ENCODE data around the gene FGGY. TPM values are rescaled to one million over a fixed set of nuclear protein-coding genes. Genes with fewer than 3 reads are reported as not detected.

FGGY gene
- total RNA-seq, 2 experiments from 2014 or later = 5.6 to 8.1 TPM

DNA sequence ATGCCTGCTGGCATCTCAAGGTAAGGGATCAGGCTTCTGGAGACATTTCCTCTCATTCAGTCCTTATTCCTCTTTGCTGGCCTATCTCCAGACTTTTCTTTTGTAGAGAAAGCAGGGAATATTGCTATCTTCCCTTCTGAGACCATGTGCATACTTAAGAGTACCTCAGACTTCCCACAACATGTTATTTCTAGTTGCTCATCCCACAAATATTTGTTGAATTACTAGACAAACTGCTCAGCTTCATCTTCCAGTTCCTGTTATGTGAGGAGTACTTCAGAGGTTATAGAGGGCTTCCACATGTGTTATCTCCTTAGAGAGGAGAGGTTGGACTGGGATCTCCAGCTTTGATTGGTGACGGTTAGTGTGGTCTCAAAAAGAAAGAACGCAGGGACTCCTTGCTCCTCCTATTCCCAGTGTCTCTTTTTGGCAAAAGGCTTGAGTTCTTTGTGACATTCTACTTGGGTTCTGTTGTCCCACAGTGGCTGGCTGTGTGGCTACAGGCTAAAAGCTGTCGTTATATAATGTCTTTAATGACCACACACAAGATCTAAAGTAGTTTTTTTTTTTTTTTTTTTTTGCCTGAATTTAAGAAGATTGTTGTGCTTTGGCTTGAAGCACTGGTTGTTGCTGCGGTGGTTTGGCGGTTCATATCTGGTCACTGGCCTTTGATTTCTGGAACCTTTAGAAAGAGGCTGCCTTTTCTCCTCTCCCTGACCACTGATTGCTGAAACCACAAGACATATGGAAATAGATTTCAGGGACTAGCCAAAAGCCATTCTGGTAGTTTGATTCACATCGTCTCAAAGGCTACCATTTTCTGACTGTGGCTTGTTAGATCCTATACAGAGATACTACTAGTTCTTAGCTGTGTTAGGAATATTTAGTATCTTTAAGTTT, 78.7 kb downstream of the FGGY start:
- CTCF ChIA-PET = no interaction called here
- Mint-ChIP-seq H3K9me3 (ENCODE audit: low read depth) (peaks cover 4% of the 10 kb centered on the region), H3K27ac (no peak overlapping the region), H3K4me3 (no peak overlapping the region), H3K27me3 (no peaks in the 10 kb centered on the region), H3K36me3 (ENCODE audit: low read depth) (peaks cover 4% of the 10 kb centered on the region), H3K4me1 (peaks cover 9% of the 10 kb centered on the region)
- DNase-seq (no peak), ATAC-seq (no peak)
- POLR2A ChIA-PET = interaction anchor here (0.6 kb wide), 1 partner anchor 20 kb away, joined by 6 read pairs; no protein-coding TSS in a partner anchor
- intact Hi-C loops (cut with DNase I, micrococcal nuclease) = no loop called here

DNA sequence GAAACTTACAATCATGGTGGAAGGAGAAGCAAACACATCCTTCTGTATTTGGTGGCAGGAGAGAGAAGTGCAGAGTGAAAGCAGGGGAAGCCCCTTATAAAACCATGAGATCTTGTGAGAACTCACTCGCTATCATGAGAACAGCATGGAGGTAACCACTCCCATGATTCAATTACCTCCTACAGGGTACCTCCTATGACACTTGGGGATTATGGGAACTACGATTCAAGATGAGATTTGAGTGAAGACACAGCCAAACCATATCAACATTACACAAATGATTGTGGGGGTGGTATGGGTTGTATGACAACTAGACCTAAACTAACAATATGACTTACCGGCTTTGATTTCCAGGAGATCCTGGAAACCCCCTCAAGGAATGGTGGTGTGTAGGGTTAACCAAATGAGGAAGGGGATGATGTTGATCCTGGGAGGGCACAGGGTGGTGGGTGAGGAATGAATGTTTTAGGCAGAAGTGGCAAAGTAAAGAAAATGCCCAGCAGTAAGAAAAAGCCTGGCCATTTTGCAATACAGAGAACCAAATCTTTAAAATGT, 80.5 kb downstream of the FGGY start:
- intact Hi-C loops (cut with DNase I, micrococcal nuclease) = no loop called here
- ATAC-seq = peak; percentile 63
- H3K4me3 Mint-ChIP-seq = no peak overlapping the region
- peaks cover 4% of the 10 kb centered on the region for H3K36me3 Mint-ChIP-seq (ENCODE audit: low read depth)
- H3K27ac Mint-ChIP-seq = no peak overlapping the region
- POLR2A ChIA-PET = no interaction called here
- H3K27me3 Mint-ChIP-seq = no peaks in the 10 kb centered on the region
- peaks cover 9% of the 10 kb centered on the region for H3K4me1 Mint-ChIP-seq
- no peak for DNase-seq
- H3K9me3 Mint-ChIP-seq (ENCODE audit: low read depth) = peaks cover 4% of the 10 kb centered on the region
- CTCF ChIA-PET = no interaction called here

DNA sequence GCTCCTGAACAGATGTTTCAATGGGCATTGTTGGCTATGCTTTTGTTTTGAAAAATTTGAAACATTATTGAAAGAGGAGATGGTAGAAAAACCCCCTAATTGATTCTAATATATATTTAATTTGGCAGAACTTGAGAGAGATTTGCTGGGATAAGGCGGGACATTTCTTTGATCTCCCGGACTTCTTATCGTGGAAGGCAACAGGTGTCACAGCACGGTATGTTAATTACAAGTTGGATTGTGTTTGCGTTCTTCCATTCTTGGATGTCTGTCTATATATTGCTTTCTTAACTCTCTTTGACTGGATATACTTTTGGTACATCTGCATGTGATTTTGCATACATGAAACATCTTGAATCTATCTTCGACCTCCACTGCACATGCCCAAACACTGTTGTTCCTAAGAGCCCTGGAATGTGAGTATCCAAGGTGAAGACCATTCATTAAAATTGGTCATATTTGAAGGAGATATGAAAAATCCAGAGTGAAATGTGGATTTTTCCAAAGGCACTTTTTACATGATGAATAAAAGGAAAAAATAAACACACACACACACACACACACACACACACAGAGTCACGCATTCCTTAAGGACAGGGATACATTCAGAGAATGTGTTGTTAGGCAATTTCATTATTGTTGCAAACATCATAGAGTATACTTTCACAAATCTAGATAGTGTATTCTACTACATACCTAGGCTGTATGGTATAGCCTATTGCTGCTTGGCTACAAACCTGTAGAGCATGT, 81.9 kb downstream of the FGGY start:
- H3K27ac Mint-ChIP-seq = no peak overlapping the region
- CTCF ChIA-PET = no interaction called here
- ATAC-seq (no peak), DNase-seq (no peak)
- H3K36me3 Mint-ChIP-seq (ENCODE audit: low read depth) = peaks cover 4% of the 10 kb centered on the region
- no peaks in the 10 kb centered on the region for H3K27me3 Mint-ChIP-seq
- POLR2A ChIA-PET = no interaction called here
- H3K4me3 Mint-ChIP-seq = no peak overlapping the region
- intact Hi-C loops (cut with DNase I, micrococcal nuclease) = no loop called here
- peaks cover 4% of the 10 kb centered on the region for H3K9me3 Mint-ChIP-seq (ENCODE audit: low read depth)
- peaks cover 9% of the 10 kb centered on the region for H3K4me1 Mint-ChIP-seq

DNA sequence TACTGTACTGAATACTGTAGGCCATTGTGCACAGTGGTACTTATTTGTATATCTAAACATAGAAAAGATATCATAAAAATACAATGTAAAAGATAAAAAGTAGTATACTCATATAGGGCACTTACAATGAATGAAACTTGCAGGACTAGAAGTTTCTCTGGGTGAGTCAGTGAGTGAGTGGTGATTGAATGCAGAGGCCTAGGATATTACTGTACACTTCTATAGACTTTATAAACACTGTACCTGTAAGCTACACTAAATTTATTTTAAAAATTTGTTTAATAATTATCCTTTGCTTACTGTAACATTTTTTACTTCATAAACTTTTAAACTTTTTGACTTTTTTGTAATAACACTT, 82.5 kb downstream of the FGGY start:
- ATAC-seq (peak; percentile 53), DNase-seq (no peak)
- no peak overlapping the region for H3K4me3 Mint-ChIP-seq
- H3K27me3 Mint-ChIP-seq = no peaks in the 10 kb centered on the region
- intact Hi-C loops (cut with DNase I, micrococcal nuclease) = no loop called here
- ChIA-PET POLR2A (no interaction called here), CTCF (no interaction called here)
- peaks cover 4% of the 10 kb centered on the region for H3K9me3 Mint-ChIP-seq (ENCODE audit: low read depth)
- H3K4me1 Mint-ChIP-seq = peaks cover 9% of the 10 kb centered on the region
- peaks cover 4% of the 10 kb centered on the region for H3K36me3 Mint-ChIP-seq (ENCODE audit: low read depth)
- no peak overlapping the region for H3K27ac Mint-ChIP-seq

DNA sequence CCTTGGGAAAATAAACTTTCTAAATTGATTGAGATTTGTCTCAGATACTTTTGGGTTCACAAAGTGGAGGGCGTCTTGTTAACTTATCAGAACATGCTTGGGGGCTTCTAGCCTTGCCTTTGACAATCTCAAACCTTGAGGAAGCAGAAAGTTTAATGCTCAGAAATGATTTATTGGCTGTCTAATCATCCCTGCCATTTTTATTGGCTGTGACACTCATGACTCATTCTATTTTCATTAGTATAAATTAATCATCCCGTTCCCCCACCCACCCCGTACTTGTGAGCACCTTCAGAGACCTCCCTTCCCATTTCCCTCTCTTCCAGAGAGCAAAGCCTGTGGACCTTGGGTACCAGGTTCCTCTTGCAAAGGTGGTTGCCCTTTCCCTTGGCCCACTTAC, 87.1 kb downstream of the FGGY start:
- Mint-ChIP-seq H3K27me3 (no peaks in the 10 kb centered on the region), H3K36me3 (ENCODE audit: low read depth) (peaks cover 4% of the 10 kb centered on the region), H3K27ac (no peak overlapping the region), H3K9me3 (ENCODE audit: low read depth) (no peaks in the 10 kb centered on the region), H3K4me1 (no peaks in the 10 kb centered on the region), H3K4me3 (no peak overlapping the region)
- ChIA-PET CTCF (no interaction called here), POLR2A (no interaction called here)
- ATAC-seq = no peak
- intact Hi-C loops (cut with DNase I, micrococcal nuclease) = no loop called here
- no peak for DNase-seq

DNA sequence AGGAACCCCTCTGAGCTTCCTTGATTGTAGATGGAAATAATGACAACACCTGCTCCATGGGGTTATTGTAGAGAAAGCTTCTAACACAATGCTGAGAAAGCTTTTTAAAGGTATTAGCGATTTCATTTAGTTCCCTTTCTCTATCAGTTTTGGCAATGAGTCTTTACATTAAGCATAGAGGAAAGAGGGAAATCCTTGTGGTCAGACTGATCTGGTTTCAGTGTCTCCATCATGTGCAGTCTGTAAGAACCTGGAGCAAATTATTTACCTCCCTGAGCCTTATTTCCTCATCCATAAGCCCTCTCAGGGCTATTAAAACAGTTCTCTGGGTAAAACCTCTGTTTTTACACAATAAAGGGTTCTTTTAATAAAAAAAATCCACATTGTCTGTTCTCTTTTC, 87.5 kb downstream of the FGGY start:
- no peak for DNase-seq
- ChIA-PET POLR2A (no interaction called here), CTCF (no interaction called here)
- Mint-ChIP-seq H3K27ac (no peak overlapping the region), H3K9me3 (ENCODE audit: low read depth) (no peaks in the 10 kb centered on the region), H3K4me3 (no peak overlapping the region), H3K27me3 (no peaks in the 10 kb centered on the region), H3K4me1 (no peaks in the 10 kb centered on the region), H3K36me3 (ENCODE audit: low read depth) (peaks cover 4% of the 10 kb centered on the region)
- intact Hi-C loops (cut with DNase I, micrococcal nuclease) = no loop called here
- ATAC-seq = no peak

DNA sequence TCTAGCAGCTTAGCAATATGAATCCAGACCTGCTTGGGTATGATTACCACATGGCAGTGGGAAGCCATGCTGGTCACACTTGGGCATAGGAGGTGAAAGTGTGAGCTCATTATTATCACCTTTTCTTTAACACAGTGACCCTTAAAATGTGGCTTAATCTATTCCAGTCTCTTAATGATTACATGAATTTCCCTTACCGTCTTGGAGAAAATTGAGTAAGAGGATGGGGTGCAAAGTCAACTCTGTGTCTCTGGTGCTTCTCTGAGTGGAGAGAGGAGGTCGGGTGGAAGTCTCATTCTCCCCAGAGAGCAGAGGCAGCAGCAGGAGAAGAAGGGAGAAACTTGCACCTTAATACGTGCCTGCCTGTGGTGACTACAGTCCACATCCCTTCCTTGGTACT, 91.3 kb downstream of the FGGY start:
- ChIA-PET CTCF (no interaction called here), POLR2A (no interaction called here)
- intact Hi-C loops (cut with DNase I, micrococcal nuclease) = no loop called here
- no peaks in the 10 kb centered on the region for H3K9me3 Mint-ChIP-seq (ENCODE audit: low read depth)
- no peak overlapping the region for H3K27ac Mint-ChIP-seq
- peaks cover 8% of the 10 kb centered on the region for H3K4me1 Mint-ChIP-seq
- DNase-seq = no peak
- no peaks in the 10 kb centered on the region for H3K27me3 Mint-ChIP-seq
- H3K36me3 Mint-ChIP-seq (ENCODE audit: low read depth) = no peaks in the 10 kb centered on the region
- ATAC-seq = no peak
- no peak overlapping the region for H3K4me3 Mint-ChIP-seq

DNA sequence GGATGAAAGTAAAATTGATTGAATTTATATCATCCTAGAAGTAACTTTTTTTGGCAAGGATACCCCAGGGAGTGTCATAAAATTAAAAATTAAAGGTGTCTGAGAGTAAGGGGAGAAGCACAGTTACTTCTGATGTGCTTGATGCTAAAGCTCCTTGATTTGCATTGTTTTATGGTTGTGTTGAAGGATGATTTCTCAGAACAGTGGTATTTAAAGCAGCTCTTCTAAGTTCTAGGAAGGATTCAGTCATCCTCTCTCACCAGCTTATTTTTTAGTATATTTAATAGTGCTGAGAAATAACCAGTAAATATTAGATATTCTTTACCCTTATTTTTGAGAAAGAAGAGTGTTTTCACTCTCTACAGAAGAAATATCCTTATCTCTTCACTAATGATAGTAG, 93.0 kb downstream of the FGGY start:
- Mint-ChIP-seq H3K36me3 (ENCODE audit: low read depth) (no peaks in the 10 kb centered on the region), H3K27ac (no peak overlapping the region), H3K27me3 (no peaks in the 10 kb centered on the region), H3K9me3 (ENCODE audit: low read depth) (no peaks in the 10 kb centered on the region), H3K4me1 (peaks cover 12% of the 10 kb centered on the region), H3K4me3 (no peak overlapping the region)
- CTCF ChIA-PET = interaction anchor here (0.9 kb wide), 1 partner anchor 8 kb away, joined by 3 read pairs; no protein-coding TSS in a partner anchor
- DNase-seq (no peak), ATAC-seq (no peak)
- intact Hi-C loops (cut with DNase I, micrococcal nuclease) = no loop called here
- POLR2A ChIA-PET = no interaction called here

DNA sequence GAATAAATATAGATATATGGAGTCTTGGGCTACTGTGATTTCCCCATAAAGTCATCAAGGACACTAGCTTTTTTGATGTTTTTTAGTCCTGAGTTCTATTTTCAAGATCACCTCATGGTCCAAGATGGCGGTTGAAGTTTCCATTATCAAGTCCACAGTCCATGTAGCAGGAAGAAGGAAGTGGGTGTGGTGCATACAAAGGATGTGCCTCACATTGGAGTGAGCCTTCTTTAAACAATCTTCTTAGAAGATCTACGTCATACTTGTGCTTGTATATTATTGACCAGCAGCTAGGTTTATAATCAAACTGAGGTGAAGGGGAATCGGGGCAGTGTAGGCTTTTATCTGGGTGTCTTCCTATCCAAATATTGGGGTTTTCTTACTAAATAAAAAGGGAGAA, 93.4 kb downstream of the FGGY start:
- POLR2A ChIA-PET = no interaction called here
- no peak overlapping the region for H3K4me3 Mint-ChIP-seq
- no peaks in the 10 kb centered on the region for H3K27me3 Mint-ChIP-seq
- CTCF ChIA-PET = interaction anchor here (0.9 kb wide), 1 partner anchor 9 kb away, joined by 3 read pairs; no protein-coding TSS in a partner anchor
- H3K9me3 Mint-ChIP-seq (ENCODE audit: low read depth) = no peaks in the 10 kb centered on the region
- intact Hi-C loops (cut with DNase I, micrococcal nuclease) = no loop called here
- H3K27ac Mint-ChIP-seq = no peak overlapping the region
- H3K4me1 Mint-ChIP-seq = peaks cover 12% of the 10 kb centered on the region
- ATAC-seq (no peak), DNase-seq (no peak)
- no peaks in the 10 kb centered on the region for H3K36me3 Mint-ChIP-seq (ENCODE audit: low read depth)

DNA sequence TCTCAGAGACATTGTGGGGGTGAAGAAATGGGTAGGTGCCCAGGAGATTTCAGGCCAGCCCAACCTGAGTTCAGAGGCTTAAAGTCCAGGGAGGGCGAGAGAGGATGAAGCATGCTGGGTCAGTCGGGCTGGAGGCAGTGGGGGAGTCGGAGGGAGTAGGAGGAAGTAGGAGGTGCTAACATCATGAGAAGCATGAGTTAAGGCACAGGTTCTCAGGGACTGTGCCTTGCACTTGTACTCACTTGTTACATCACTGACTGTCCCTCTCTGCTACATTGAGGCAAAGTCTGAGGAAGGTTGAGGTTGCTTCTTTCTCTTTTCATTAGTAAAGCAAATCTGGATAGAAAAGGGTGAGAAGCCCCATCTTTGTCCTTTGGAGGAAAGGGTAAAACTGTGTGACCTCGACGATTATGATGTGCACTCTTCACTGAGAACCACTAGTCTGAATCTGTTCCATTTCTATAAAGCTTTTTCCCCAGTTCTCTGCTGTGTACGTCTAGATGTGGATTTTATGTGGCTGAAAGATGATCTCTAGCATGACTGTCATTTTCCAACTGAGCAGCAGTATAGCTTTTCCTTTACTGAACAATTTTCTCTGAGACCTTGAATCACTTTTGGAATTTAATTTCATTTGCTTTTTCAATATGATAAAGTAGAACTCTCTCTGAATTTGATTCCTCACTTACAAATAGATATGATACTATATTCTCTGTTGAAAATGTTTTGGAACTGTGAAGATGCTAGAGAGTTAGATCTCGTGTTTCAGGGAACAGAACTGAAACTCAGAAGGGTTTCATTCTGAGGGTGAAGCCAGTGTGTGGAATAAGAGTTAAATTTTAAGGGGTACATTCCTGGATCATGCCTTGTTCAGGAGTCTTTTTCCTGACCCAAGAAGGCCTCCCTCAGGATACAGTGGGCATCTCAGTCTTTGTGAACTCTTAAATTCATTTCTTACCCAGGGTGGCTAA, 94.6 kb downstream of the FGGY start:
- Mint-ChIP-seq H3K4me1 (peaks cover 12% of the 10 kb centered on the region), H3K36me3 (ENCODE audit: low read depth) (no peaks in the 10 kb centered on the region), H3K4me3 (no peak overlapping the region), H3K27me3 (no peaks in the 10 kb centered on the region), H3K27ac (no peak overlapping the region), H3K9me3 (ENCODE audit: low read depth) (no peaks in the 10 kb centered on the region)
- CTCF ChIA-PET = no interaction called here
- peak; percentile 36 for ATAC-seq
- no peak for DNase-seq
- intact Hi-C loops (cut with DNase I, micrococcal nuclease) = no loop called here
- POLR2A ChIA-PET = no interaction called here

Data from activated CD4-positive, alpha-beta T cell treated with anti-CD3 and anti-CD28 coated beads for 36 hours (primary cell).